ENCODE results near the gene VSIG10. TPM values are rescaled to one million over a fixed set of nuclear protein-coding genes. Genes with fewer than 3 reads are reported as not detected.
A peak's percentile ranks its signal among the peaks of the same experiment; 100 is the strongest.

Gene VSIG10
- total RNA-seq, 1 donor from 2014 or later: 51.7 TPM

DNA sequence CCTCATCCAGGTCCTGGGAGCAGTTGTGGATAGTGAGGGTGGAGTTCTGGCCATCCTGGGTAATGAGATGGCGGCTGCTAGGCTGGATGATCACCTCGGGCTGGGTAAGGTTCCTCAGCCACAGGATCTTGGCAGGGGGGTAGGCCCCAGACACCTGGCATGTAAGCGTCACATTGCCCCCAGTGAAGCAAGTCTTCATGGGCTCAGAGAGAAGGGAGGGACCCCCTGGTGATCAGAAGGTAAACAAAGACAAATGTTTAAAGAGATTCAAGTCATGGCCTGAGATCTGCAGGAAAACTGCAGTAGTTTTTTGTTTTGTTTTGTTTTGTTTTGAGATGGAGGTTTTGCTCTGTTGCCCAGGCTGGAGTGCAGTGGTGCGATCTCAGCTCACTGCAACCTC is 30.0 kb downstream of the VSIG10 start:
- ATAC-seq (no peak), DNase-seq (no peak)
- TF ChIP-seq, protein P1, sequence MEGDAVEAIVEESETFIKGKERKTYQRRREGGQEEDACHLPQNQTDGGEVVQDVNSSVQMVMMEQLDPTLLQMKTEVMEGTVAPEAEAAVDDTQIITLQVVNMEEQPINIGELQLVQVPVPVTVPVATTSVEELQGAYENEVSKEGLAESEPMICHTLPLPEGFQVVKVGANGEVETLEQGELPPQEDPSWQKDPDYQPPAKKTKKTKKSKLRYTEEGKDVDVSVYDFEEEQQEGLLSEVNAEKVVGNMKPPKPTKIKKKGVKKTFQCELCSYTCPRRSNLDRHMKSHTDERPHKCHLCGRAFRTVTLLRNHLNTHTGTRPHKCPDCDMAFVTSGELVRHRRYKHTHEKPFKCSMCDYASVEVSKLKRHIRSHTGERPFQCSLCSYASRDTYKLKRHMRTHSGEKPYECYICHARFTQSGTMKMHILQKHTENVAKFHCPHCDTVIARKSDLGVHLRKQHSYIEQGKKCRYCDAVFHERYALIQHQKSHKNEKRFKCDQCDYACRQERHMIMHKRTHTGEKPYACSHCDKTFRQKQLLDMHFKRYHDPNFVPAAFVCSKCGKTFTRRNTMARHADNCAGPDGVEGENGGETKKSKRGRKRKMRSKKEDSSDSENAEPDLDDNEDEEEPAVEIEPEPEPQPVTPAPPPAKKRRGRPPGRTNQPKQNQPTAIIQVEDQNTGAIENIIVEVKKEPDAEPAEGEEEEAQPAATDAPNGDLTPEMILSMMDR (IDR thresholded peaks at IDR 0.05): no peak
- intact Hi-C loops (cut with DNase I): no loop called here
- Histone ChIP-seq H3K27me3 (ENCODE audit: low read depth) (no peaks in the 10 kb centered on the region), H3K4me1 (no peaks in the 10 kb centered on the region), H3K4me3 (no peak overlapping the region), H3K9me3 (no peaks in the 10 kb centered on the region), H3K36me3 (peaks cover 35% of the 10 kb centered on the region), H3K27ac (no peak overlapping the region)

DNA sequence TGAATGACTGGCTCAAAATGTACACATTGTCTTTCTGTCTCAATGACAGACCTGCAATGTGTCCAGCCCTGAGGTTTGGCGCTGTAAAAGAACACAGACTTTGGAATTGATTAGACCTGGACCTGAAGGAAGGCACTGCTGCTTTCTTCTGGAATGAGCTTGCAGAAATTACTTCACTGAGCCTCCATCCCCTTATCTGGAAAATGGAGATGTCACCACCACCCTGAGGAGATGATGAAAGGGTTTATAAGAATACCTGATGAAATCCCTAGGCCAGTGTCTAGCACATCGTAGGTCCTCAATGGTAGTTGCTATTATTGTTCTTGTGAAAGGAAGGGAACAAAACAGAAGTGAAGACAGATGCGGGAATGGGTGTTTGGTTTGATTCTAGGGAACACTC is 33.2 kb downstream of the VSIG10 start:
- Histone ChIP-seq H3K27ac (no peak overlapping the region), H3K4me3 (no peak overlapping the region), H3K36me3 (peaks cover 13% of the 10 kb centered on the region), H3K4me1 (peaks cover 2% of the 10 kb centered on the region), H3K27me3 (ENCODE audit: low read depth) (no peaks in the 10 kb centered on the region), H3K9me3 (no peaks in the 10 kb centered on the region)
- TF ChIP-seq, protein P1 (IDR thresholded peaks at IDR 0.05): no peak
- DNase-seq: no peak
- intact Hi-C loops (cut with DNase I): no loop called here
- no peak for ATAC-seq

DNA sequence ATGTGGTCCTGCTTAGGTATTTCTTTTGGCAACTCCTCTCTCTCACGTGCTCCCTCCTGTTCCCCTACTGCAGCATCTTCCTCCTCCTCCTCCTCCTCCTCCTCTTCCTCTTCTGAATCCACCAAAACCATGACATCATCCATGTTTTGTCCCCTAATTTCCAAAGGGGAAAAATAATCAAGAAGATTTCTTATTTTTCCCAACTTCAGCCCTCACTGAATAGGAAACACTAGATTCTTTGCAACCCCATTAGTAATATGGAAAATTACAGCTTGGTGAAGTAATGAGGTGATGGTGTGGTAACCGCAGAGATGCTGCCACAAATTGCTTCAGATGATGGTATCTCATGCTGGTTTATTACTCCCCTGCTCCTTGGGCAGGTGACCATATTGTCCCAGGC is 35.4 kb downstream of the VSIG10 start:
- no peaks in the 10 kb centered on the region for H3K27me3 ChIP-seq (ENCODE audit: low read depth)
- no peak overlapping the region for H3K4me3 ChIP-seq
- TF ChIP-seq, protein P1 (IDR thresholded peaks at IDR 0.05): no peak
- H3K9me3 ChIP-seq: no peaks in the 10 kb centered on the region
- no peak overlapping the region for H3K27ac ChIP-seq
- ATAC-seq (no peak), DNase-seq (no peak)
- intact Hi-C loops (cut with DNase I): no loop called here
- H3K36me3 ChIP-seq: peaks cover 13% of the 10 kb centered on the region
- peaks cover 22% of the 10 kb centered on the region for H3K4me1 ChIP-seq

DNA sequence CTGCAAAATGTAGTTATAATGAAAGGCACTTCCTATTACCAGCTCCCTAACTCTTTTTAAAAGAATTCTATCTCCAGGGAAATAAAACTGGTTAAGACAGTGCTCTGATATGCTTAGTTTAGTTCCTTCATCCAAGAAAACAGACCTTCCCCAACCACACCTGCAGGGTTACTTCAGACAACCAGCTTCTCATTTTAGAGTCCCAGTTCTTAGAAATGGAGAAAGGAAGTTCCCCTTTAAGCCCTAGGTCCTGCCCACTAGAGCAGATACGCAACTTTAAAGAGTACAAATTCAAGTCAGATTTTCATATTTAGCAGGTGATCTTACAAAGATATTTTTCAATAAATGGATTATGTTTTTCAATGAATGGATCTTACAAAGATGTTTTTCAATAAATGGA is 38.4 kb downstream of the VSIG10 start:
- no peaks in the 10 kb centered on the region for H3K9me3 ChIP-seq
- no peak overlapping the region for H3K4me3 ChIP-seq
- intact Hi-C loops (cut with DNase I): no loop called here
- ATAC-seq: no peak
- TF ChIP-seq, protein P1 (IDR thresholded peaks at IDR 0.05): no peak
- no peaks in the 10 kb centered on the region for H3K36me3 ChIP-seq
- H3K27ac ChIP-seq: no peak overlapping the region
- no peak for DNase-seq
- H3K27me3 ChIP-seq (ENCODE audit: low read depth): no peaks in the 10 kb centered on the region
- H3K4me1 ChIP-seq: peaks cover 31% of the 10 kb centered on the region

DNA sequence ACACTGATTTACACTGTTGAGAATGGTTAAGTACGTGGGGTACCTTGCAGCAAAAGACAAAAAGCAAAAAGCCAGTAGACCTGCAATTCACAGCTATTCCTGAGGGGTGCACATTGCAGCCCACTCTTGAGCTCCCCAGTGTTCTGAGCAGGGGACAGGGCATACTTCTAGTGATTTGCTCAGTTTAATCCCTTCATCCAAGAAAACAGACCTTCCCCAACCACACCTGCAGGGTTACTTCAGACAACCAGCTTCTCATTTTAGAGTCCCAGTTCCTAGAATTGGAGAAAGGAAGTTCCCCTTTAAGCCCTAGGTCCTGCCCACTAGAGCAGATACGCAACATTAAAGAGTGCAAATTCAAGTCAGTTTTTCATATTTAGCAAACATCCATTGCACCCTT is 39.2 kb downstream of the VSIG10 start:
- intact Hi-C loops (cut with DNase I): no loop called here
- H3K27me3 ChIP-seq (ENCODE audit: low read depth): no peaks in the 10 kb centered on the region
- H3K4me1 ChIP-seq: peaks cover 36% of the 10 kb centered on the region
- H3K4me3 ChIP-seq: no peak overlapping the region
- no peak for DNase-seq
- TF ChIP-seq, protein P1 (IDR thresholded peaks at IDR 0.05): peak; percentile 22
- no peak for ATAC-seq
- H3K9me3 ChIP-seq: no peaks in the 10 kb centered on the region
- H3K27ac ChIP-seq: no peak overlapping the region
- no peaks in the 10 kb centered on the region for H3K36me3 ChIP-seq
